Prostate gland (tissue), 2 donors: ENCODE results near the gene WDR1.

ENCODE experiments used
- CTCF ChIP-seq, 4 experiments: fragments of 200-600 bp in 2 of 4; fragments of 450-650 bp in 2 of 4; sonication (generic) in 2 of 4; IDR thresholded peaks; 1 replicate in 3 of 4; 2 replicates in 1 of 4; pipeline ENCODE4 v1.5.1; 2016 to 2019; ENCODE audit warnings: antibody characterized with exemption in 4 of 4, mild to moderate bottlenecking in 2 of 4, moderate library complexity in 2 of 4
- POLR2A ChIP-seq: fragments of 450-650 bp; IDR thresholded peaks from one replicate; pipeline ENCODE4 v1.6.1; 2016; ENCODE audit warnings: antibody characterized with exemption, mild to moderate bottlenecking
- POLR2AphosphoS5 ChIP-seq: sonication (generic); formaldehyde crosslinking; IDR thresholded peaks from one replicate; pipeline ENCODE4 v1.6.1; 2017; ENCODE audit warnings: antibody characterized with exemption

- TF ChIP-seq CTCF (IDR thresholded peaks at IDR 0.05) = no peak
- TF ChIP-seq POLR2A = no peak
- TF ChIP-seq POLR2AphosphoS5 = no peak
Measured at GRCh38 chr4:10074076-10074766, 42.4 kb downstream of the WDR1 start.
